NOMO-1 treated with dmso at 0.1 percent for 144 hours (cell line): ENCODE results near the gene ALDOA.

Experiments
- DNase-seq: peaks from one replicate; lab custom pipeline; 2025; ENCODE audit not compliant: unreplicated experiment; lab: John Stamatoyannopoulos, UW

ALDOA gene

DNA sequence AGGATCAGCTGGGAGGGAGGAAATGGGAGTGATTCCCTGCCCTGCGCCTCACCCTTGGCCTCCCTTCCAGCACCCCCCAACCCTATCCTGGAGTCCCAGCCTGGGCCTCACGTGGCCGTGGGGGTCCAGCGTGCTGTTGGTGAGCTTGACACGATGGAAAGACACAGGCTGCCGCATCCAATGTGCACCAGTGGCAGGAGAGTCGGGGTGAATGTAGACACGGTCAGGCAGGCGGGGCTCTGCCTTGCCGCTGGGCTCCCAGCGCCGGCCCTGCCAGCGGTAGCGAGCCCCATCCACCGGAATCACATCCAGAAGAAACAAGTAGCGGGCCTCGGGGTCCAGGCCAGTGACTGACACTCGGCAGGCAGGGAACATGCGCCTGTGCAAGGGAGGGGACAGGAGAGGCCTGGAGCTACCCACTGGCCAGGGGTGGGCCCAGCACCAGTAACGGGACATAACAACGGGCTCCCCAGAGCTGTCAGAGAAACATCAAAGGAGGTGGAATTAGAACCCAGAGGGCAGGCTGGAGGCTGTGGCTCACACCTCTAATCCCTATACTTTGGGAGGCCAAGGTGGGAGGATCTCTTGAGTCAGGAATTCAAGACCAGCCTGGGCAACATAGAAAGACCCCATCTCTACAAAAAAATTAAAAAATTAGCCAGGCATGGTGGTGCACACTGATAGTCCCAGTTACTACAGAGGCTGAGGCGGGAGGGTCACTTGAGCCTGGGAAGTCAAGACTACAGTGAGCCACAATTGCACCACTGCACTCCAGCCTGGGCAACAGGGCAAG is 23.5 kb downstream of the ALDOA start:
- no peak for DNase-seq

DNA sequence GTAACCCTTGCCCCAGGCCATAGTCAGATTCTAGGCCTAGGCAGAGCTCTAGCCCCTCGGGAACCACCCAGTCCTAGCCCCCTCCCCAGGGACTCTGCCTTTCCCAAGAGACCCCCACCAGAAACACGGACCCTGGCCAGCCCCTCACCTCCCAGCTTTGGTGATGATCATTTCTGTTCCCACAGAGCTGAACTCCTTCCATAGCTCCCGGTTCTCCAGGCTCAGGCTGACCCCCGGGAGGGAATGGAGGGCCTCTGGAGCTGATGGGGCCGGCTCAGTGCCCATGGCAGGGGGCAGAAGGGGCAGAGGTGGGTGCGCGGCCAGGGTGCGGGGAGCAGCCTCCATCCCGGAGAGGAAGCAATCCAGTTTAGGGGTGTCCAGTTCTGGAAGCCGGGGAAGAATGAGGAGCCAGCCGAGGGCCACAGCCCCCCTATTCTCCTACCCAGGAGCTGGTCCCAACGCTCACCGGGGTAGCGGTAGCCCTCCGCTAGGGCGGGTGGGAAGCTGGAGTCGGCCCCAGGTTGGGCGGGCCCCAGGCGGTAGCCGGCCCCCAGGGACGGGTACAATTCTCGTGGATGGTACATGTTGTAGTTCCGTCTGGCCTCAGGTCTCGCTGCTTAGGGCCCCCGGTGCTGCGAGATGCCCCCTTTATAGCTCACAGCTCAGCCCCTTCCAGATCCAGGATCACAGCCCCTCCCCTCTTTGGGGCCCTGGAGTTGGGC is 25.2 kb downstream of the ALDOA start:
- no peak for DNase-seq

DNA sequence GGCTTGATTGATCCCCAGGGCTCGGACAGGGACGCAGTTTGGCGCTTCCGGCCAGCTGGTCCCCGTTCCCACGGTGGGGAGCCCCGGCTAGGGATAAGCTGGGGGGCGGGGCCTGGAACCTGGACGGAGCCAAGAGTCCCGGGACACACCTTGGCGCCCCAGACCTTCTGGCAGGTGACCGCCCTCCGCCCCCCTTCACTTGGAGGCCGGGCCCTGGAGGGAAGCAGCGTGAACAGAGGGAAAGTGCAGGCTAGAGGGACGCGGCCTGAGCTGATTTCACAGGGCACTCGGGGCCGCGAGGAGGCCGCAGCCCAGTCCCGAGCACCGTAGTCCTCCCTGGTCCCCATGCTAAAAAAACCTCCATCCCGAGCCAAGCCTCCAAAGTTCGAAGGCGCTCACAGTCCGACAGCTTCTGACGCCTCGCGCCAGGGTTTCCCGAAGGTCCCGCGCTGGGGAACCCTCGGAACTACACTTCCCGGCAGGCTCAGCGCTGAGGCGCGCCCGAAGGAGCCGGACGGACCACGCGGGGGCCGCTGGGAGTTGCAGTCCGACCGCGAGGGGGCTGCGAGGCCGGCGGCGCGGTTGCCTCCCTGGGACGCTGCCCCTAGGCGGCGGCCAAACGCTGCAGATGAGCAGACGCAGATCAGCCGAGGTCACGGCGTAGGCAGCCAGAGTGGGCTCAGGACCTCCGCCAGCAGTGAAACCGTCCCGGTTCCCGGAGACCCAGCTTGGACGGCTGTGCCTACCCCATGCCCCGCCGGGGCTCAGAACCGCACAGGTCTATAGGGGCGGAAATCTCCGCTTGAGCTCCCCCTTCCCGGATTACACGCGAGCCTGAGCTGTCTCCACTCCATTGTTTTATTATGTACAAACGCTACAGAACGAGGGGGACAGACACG is 26.2 kb downstream of the ALDOA start, which contains the start of gene TBX6:
Gene TBX6, minus strand, starts transcription at position 451 of the 899 bp plus-strand sequence. CDS start 731 bp downstream, outside the sequence.
- DNase-seq: peak; percentile 90

DNA sequence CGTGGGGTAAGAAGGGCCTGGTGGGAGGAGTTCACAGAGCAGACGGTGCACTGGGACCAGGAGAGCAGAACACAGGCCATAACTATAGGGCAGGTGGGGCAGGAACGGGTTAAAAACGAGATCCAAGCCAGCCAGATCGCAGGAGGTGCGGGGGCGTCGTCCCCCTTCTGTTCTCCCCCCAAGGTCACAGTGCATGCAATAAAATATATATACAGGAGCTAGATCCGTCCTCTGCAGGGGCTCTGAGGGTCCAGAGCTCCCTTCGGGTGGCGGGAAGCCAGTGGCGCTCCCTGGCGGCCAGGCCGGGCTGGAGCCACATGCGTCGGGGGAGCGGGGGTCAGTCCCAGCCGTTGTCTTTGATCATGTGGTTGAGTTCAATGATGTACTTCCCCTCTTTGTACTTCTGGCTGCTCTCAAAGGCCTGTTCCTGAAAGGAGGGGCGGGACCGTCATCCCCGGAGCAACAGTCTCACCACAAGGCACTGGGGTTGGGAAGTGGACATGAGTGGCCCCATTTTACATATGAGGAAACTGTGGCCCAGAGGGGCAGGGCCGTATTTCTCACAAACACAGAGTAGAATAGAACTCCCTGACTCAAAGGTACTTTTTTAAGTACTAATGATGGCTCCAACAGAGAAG is 26.9 kb downstream of the ALDOA start:
- DNase-seq: peak; percentile 97

DNA sequence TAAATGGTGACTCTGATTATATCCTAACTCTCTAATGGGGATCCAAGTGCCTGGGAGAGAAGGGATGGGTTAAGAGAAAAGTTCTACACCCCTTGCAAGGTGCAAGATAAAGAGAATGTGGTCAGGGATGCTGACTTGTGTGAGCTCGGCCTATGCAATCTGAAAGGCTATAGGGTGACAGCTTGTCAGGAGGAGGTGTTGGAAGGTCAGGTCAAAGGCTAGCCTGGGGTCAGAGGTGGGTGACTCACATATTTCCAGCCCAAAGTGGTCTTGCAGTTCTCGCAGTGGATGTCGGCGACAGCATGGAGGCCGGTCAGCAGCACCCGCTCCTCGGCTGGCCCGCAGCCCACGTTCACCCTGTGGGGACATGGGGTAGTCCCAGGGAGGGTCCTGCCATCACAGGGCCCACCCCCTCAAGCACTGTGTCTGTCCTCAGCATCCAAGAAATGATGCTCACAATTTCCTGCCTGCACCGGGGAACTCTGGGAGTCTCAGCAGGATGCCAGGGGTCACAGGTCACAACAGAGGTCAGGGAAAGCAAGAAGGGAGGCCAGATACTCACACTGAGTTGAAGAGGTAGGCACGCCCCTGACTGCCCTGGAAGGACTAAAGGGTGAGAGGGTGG is 29.1 kb downstream of the ALDOA start:
- DNase-seq: no peak

DNA sequence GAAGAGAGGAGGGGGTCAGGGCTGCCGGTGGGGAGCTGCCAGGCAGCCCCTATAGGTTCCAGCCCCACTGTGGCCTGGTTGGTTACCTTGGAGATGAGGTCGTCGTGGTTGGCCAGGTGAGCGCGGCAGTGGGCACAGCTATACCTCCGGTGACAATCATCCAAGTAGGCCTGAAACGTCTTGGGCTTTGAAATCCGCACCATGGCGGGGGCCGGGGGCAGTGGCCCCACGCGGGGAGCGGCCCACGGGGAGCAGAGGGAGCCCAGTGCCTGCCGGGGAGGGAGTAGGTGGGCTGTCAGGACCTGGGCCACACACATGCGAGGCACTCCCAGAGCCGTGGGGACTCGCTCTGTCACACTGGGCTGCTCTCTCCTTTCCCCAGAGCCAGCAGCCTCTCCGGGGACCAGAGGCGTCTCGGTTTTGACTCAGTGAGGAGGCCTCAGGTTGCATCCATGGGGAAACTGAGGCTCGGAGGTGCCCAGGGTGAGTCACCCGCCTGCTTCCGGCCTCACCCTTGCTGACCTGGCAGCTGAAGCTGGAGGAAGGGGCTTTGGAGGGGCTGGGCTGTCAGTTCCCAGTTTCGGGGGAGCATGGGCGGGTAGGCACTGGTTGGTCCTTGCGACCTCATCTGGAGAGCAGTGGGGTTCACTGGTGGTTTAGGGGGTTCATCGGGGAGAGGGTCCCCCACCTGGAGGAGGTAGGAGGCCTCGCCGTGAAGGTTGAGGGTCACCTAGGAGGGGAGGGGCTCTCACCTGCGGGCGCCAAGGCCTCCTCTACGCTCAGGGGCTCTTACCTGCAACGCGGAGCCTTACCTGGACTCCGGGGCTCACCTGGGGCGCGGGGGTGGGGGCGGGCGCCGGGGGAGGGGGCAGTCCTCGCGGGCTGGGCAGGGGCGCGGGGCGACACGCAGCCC is 29.9 kb downstream of the ALDOA start:
- no peak for DNase-seq

DNA sequence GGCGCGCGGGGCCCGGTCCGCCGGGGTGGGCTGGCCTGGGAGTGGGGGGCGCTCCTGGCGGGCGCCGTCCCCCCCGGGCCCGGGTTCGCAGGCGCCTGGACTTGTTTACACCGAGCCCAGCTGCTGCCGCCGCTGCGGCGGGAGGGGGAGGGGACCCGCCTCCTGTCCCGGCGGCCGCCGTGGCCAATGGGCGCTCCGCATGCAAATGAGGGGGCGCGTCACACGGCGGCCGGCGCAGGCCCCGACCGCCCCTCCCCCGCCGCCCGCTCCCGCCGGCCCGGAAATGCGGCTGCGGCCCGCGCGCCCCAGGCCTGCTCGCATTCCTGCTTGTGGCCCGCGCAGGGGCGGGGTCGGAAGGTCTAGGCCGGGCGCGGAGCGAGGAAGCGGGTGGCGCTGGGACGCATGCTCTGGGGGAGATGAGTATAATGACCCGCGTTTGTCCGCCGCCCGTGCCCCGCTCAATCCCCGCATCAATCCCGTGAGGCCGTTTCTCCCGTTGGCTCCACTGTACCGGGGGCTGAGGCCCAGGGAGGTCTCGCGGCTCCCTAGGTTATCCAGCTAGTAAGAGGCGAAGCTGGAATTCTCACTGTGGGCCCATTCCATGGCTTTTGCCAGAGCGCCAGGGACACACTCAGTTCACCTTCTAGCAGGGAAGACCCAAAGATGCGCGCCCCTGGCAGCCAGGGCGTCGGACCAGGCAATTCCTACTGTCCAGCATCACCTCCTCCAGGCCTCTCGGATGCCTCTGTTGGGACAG is 30.7 kb downstream of the ALDOA start, which contains the start of gene YPEL3:
Gene YPEL3, minus strand, starts transcription at position 109 of the 757 bp plus-strand sequence. CDS start 731 bp downstream, outside the sequence.
- peak; percentile 75 for DNase-seq

DNA sequence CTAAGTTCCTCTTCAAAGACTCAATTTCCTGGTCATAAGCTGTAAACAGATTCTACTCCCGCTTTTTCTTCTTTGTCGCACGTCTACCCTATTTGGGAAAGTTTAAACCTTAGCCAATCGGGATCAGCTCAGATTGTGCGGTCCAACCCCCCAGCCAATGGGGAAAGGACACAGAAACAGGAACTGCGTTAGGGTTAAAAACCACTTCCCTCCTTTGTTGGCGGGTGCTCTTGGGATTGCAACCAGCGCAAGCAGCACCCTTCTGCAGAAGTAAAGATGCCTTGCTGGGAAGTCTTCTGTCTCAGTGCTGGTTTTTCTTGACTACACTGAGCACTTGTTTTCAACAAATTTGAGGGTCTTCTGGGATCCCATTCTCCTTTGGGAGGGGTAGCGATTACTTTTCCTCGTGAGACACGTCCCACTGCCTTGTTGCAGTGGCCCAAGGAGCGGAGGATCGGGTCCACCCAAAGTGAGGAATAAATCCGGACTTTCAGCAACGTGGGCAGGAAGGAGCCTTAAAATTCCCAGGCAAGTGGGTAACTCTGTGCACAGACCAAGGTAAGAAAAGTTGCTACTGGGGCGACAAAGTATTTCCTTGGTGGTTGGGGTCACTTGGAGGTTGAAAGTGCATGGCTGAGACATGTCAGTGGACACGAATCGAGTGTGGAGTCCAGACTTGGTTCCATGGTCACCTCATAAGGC is 31.5 kb downstream of the ALDOA start:
- DNase-seq: no peak

DNA sequence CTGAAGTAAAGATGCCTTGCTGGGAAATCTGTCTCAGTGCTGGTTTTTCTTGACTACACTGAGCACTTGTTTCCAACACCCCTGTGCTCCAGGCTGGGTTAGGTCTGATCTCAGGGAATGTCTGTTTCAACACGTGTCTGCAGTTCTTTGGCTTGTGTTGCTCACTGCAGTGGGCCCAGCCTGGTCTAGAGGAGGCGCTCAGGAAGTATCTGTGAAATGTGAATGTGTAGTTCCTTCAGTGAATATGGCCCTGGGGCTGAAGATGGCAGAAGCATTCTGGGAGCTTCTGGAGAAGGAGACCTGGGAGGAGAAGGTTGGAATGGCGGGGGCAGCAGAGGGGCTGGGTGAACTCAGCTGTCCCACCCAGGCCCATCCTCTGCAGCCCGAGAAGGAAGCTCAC is 38.5 kb downstream of the ALDOA start:
- no peak for DNase-seq

DNA sequence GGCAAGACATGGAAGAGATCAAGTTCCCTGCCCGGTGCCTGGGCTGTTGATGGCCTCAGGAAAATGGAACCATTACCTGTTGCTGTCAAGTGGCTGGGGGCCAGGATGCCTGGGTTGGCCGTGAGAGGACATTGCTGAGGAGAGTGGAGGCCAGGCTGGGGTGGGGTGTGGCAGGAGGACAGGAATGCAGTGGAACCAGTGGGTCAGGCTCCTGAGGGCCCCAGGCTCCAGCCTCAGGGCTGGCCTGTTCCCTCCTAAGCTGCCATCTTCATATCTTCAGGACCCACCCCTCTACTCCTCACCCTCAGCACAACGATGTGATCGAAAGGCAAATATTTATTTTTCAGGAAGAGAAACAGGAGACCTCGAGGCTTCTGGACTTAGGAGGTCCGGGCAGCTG is 38.9 kb downstream of the ALDOA start:
- DNase-seq: no peak

DNA sequence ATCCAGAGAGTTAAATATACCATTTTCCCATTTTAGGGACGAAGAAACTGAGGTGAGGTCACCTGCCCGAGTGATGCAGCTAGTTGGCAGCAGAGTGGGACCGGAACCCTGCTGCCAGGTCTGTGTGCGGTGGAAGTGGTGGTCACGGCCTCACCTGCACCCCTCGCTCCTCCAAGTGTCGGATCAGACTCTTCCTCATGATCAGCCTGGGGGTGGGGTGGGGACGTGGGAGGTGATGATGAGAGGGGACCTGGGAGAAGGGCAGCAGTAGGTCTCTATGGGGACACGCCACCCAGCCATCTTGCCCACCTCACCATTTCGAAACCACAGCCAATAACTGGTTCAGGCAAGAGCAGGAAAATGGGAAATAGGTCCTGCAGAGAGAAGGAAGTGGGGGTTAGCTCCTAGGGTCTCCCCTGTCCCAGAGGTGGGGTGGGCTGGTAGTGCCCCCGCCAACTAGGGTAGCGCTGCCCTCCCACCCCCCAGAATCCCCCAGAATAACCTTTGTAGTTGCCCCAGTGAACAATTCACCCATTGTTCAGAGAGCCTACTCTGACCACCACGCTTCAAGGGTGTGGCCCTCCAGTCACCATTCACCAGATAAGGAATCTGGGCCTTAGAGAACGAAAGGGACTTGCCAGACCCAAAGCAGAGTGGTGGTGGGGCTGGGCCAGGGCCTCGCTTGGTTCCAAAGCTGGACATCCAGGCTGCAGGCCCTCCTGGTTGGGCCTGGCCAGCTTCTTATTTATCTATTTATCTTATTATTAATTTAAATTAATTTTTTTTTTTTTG is 42.7 kb downstream of the ALDOA start:
- DNase-seq: no peak

DNA sequence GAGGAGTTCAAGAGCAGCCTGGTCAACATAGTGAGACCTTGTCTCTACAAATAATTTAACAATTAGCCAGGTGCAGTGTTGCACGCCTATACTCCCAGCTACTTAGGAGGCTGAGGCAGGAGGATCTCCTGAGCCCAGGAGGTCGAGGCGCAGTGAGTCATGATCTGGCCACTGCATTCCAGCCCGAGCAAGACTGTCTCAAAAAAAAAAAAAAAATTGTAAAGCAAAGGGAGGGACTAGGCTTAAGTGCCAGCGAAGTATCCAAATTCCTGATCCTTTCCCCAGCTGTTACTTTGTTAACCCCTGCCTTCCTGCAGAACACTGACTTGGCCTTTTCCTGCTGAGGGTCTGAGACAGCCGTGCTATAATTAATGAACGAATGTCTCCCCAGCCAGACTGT is 45.1 kb downstream of the ALDOA start:
- no peak for DNase-seq

DNA sequence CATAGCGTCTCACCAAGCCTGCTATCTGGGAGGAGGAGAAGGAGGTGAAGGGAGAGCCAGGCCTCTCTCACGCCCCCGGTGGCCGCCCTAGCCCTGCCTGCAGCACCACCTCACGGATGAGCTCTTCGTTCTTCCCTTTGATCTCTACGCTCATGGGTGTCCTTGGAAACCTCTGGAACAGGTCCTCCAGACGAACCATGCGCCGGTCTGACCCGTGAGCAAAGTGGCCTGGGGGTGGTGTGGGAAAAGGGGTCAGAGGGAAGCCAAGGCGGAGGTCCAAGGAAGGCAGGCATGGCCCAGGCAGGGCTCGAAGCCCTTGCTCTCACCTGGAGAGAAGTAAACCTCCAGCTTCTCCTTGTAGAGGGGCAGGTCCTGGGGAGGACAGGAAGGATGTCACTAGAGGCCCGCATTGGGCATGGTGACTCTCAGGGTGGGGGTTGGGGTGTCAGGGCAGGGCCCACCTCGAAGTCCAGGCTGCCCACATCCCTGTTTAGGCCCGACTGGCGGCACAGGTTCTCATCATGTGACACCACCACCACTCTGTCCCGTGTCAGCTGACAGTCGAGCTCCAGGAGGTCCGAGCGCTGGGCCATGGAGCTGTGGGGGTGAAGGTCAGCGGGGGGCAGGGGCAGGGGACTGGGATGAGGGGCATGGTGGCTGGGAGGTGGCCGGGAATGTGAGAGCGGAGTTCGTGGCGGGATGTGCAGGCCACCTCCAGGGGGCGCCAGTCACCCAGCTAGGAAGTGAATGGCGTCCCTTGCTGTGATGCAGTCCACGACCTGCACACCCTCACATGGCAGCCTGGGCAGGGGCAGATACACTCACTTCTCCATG is 46.9 kb downstream of the ALDOA start:
- DNase-seq: peak; percentile 25

DNA sequence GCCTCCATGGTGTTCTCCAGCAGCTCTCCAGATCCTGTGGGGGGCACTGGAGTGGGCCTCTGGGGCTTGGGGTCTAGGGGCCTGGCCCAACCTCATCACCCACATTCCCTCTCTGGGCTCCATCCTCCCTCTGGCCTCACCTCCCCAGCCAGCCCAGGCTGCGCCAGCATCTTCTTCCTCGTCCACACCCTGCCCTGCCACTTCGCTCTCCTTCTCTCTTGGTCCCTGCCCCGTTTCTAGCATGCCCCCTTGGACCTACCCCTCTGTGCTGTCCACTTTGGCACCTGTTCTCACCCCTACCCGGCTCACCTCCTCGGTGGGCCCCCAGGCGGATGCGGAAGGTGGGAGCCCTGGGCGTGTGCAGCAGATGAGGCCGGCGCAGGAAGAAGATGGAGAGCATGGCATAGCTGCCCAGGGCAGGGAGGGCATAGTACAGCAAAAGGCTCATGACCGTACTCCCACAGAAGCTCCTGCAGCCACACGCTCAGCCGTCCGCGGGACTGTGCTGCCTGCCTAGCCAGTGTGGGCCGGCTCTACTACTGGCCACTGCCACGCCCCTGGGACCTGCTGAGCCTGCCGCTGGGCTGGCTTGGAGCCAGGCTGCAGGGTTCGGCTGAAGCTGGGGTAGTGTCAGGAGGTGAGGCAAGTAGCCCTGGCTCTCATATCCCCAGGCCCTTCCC is 47.6 kb downstream of the ALDOA start, which contains the start of gene GDPD3:
Gene GDPD3, minus strand, starts transcription at position 507 of the 680 bp plus-strand sequence. Its CDS starts 59 bp downstream, at position 448.
- no peak for DNase-seq

DNA sequence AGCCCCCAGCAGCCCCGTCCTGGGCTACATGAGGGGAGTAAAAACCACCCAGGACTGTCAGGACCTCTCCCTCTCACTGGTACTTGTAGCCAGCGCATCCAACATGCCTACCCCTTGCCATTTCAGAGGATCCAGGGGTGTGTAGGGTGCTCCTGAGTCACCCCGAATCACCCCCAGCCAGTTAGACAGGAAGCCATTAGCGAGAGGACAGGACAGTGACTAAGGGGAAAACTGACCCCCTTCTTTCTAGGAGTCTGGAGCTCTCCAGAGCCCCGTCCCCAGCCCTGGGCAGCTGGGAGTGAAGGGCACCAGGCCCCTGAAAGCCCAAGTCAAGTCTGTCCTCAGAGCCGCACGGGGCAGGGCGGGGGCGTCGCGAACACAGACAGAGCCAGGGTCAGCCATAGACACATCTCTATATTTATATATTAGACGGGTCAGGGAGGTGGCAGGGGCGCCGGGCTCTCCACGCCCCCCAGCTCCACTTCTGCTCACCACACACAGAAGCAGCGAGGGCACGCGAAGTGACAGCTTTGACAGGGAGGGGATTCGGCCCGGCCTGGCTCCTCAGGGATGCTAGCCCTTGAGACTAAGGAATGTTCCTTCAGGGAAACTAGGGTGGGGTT is 48.3 kb downstream of the ALDOA start:
- DNase-seq: no peak
